Measurements from ENCODE around the gene GAREM1.

DNA sequence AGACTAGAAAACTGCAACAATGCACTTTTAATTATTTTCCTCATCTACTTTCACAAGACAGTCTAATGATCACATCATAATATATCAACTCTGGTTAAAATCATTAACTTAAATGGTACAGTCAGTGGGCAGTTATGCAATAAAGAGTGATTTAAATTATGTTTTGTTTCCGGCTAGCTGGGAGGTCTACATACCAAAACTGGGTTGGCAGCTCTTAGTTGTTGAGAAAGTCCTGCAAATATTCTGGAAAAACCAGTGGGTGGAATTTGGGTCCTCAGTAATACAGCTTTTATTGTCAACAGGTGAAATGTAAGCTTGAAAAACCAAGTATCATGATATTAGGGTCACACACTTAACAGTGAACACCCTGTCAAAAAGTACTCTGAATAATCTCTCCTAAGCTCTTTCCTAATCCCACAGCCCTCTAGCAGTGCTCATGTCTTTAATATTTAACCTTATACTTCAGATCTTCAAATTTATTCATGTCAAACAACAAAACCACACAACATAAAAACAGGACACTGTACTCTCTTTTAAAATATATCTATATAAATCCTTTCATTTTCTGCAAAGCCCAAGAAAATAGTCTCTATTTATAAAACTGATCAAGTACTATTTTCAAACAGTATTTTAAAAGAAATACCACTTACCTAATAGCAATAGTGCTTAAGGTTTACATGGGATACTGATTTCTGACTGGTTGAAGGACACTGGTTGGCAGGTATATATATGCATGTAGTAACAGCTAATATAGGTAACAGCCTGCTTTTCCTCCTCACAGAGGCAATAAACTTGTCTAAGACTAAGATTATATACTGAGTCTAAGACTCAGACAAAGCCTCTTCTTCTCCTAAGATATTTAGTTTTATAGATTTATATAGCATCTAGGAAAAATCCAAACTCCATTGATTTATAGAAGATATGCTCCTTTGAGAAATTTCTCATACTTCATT lies 103.8 kb downstream of the GAREM1 start:
- TF ChIP-seq, protein P1, sequence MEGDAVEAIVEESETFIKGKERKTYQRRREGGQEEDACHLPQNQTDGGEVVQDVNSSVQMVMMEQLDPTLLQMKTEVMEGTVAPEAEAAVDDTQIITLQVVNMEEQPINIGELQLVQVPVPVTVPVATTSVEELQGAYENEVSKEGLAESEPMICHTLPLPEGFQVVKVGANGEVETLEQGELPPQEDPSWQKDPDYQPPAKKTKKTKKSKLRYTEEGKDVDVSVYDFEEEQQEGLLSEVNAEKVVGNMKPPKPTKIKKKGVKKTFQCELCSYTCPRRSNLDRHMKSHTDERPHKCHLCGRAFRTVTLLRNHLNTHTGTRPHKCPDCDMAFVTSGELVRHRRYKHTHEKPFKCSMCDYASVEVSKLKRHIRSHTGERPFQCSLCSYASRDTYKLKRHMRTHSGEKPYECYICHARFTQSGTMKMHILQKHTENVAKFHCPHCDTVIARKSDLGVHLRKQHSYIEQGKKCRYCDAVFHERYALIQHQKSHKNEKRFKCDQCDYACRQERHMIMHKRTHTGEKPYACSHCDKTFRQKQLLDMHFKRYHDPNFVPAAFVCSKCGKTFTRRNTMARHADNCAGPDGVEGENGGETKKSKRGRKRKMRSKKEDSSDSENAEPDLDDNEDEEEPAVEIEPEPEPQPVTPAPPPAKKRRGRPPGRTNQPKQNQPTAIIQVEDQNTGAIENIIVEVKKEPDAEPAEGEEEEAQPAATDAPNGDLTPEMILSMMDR (IDR thresholded peaks at IDR 0.05; ENCODE audit: low read depth, low read length) = no peak
- no peak for TF ChIP-seq EZH2phosphoT487 (IDR thresholded peaks at IDR 0.05; ENCODE audit: low read depth)
